ENCODE results near the gene SOCS3. TPM values are rescaled to one million over a fixed set of nuclear protein-coding genes. Genes with fewer than 3 reads are reported as not detected.

The SOCS3 gene
- total and polyA plus RNA-seq, 2 experiments from 2014 or later = 13.2 to 32.9 TPM

GRCh38 chr17:78345172-78345571 lies 14.7 kb downstream of the SOCS3 start:
- H3K27ac Mint-ChIP-seq = no peak overlapping the region
- Histone ChIP-seq H3F3A (replicated peaks; ENCODE audit: low read depth) (0 out of 2 replicates have a peak, but pooled peaks cover 13% of the 10 kb centered on the region), H3K4me1 (ENCODE audit: insufficient read depth) (peaks cover 18% of the 10 kb centered on the region), H3K79me2 (replicated peaks; ENCODE audit: insufficient read depth) (no peaks in the 10 kb centered on the region), H3K4me3 (no peak overlapping the region), H4K20me1 (replicated peaks; ENCODE audit: insufficient read depth) (no peaks in the 10 kb centered on the region), H3K4me2 (no peak overlapping the region), H3K27ac (ENCODE audit: low read depth) (no peak overlapping the region), H3K27me3 (ENCODE audit: insufficient read depth) (peaks cover 22% of the 10 kb centered on the region), H3K36me3 (ENCODE audit: insufficient read depth) (no peaks in the 10 kb centered on the region), H2AFZ (no peak overlapping the region), H3K9me2 (ENCODE audit: insufficient read depth) (no peaks in the 10 kb centered on the region; the same call in 1 of the 2 replicates)
- no peak for DNase-seq (ENCODE audit: low spot score)
- H3K4me3 Mint-ChIP-seq = no peak overlapping the region
- no peak for ATAC-seq
- TF ChIP-seq POLR2AphosphoS5 (IDR thresholded peaks at IDR 0.05; ENCODE audit: low read depth) (no peak), CTCF (conservative IDR thresholded peaks at IDR 0.05; ENCODE audit: low read depth in 2 of 2) (no peak), REST (IDR thresholded peaks at IDR 0.05; ENCODE audit: unreplicated experiment) (no peak), EZH2phosphoT487 (IDR thresholded peaks at IDR 0.05; ENCODE audit: unreplicated experiment) (no peak), STAT1 (IDR thresholded peaks at IDR 0.05; ENCODE audit: unreplicated experiment) (no peak), ETS1 (IDR thresholded peaks at IDR 0.05) (no peak)
- H3K36me3 Mint-ChIP-seq (ENCODE audit: low read depth) = no peaks in the 10 kb centered on the region
- H3K9me3 Mint-ChIP-seq = 0 out of 3 replicates have a peak, but pooled peaks cover 2% of the 10 kb centered on the region
- H3K27me3 Mint-ChIP-seq (ENCODE audit: insufficient read depth, low read depth, poor library complexity) = peaks cover 21% of the 10 kb centered on the region
- peaks cover 19% of the 10 kb centered on the region for H3K4me1 Mint-ChIP-seq

- no peak overlapping the region for H3K27ac Mint-ChIP-seq
- H4K20me1 ChIP-seq (replicated peaks; ENCODE audit: insufficient read depth) = no peaks in the 10 kb centered on the region
- H3K4me1 Mint-ChIP-seq = peaks cover 21% of the 10 kb centered on the region
- H3K4me3 ChIP-seq = no peak overlapping the region
- peaks cover 22% of the 10 kb centered on the region for H3K27me3 Mint-ChIP-seq (ENCODE audit: insufficient read depth, low read depth, poor library complexity)
- H3K4me1 ChIP-seq (ENCODE audit: insufficient read depth) = peaks cover 18% of the 10 kb centered on the region
- H3K27ac ChIP-seq (ENCODE audit: low read depth) = no peak overlapping the region
- H3K4me3 Mint-ChIP-seq = no peak overlapping the region
- no peaks in the 10 kb centered on the region for H3K9me2 ChIP-seq (ENCODE audit: insufficient read depth)
- DNase-seq (ENCODE audit: low spot score) (no peak), ATAC-seq (no peak)
- H2AFZ ChIP-seq = no peak overlapping the region
- H3K4me2 ChIP-seq = no peak overlapping the region
- peaks cover 22% of the 10 kb centered on the region for H3K27me3 ChIP-seq (ENCODE audit: insufficient read depth)
- H3K36me3 ChIP-seq (ENCODE audit: insufficient read depth) = no peaks in the 10 kb centered on the region
- no peaks in the 10 kb centered on the region for H3K79me2 ChIP-seq (replicated peaks; ENCODE audit: insufficient read depth)
- no peaks in the 10 kb centered on the region for H3K9me3 Mint-ChIP-seq
- H3F3A ChIP-seq (replicated peaks; ENCODE audit: low read depth) = 0 out of 2 replicates have a peak, but pooled peaks cover 13% of the 10 kb centered on the region
- H3K36me3 Mint-ChIP-seq (ENCODE audit: low read depth) = no peaks in the 10 kb centered on the region
- TF ChIP-seq ZNF331 (CRISPR knock-in tag; IDR thresholded peaks at IDR 0.05; ENCODE audit: low read depth) (no peak), JUNB (IDR thresholded peaks at IDR 0.05; ENCODE audit: unreplicated experiment) (no peak), STAT1 (IDR thresholded peaks at IDR 0.05; ENCODE audit: unreplicated experiment) (no peak), ZNF462 (CRISPR knock-in tag; IDR thresholded peaks at IDR 0.05) (no peak), POLR2AphosphoS5 (IDR thresholded peaks at IDR 0.05; ENCODE audit: low read depth) (no peak)
Observed at GRCh38 chr17:78344666-78345065, 15.2 kb downstream of the SOCS3 start.
